Measurements from ENCODE around the gene AGO4.
"Not testable (repeated sequence)": the region's sequence is repeated elsewhere in the genome, so short reads cannot be mapped to it uniquely, and the experiment has no call there.

AGO4 gene

GRCh38 chr1:35812754-35813153 lies 4.9 kb downstream of the AGO4 start:
- DNase-seq = not testable (repeated sequence)

- DNase-seq = no peak
Measured at GRCh38 chr1:35825255-35825654, 17.4 kb downstream of the AGO4 start.

- DNase-seq = no peak
Measured at GRCh38 chr1:35832276-35832905, 24.6 kb downstream of the AGO4 start.

- DNase-seq = no peak
Measured at GRCh38 chr1:35833395-35833794, 25.6 kb downstream of the AGO4 start.

- DNase-seq = no peak
Measured at GRCh38 chr1:35834218-35834617, 26.4 kb downstream of the AGO4 start.

GRCh38 chr1:35835398-35835797 lies 27.6 kb downstream of the AGO4 start:
- peak; percentile 63 for DNase-seq

- no peak for DNase-seq
Measured at GRCh38 chr1:35836734-35837133, 28.9 kb downstream of the AGO4 start.

- DNase-seq = no peak
Measured at GRCh38 chr1:35838693-35839245, 31.0 kb downstream of the AGO4 start.

GRCh38 chr1:35844826-35845225 lies 37.0 kb downstream of the AGO4 start:
- no peak for DNase-seq

GRCh38 chr1:35845766-35846165 lies 38.0 kb downstream of the AGO4 start:
- DNase-seq = no peak

GRCh38 chr1:35847935-35848565 lies 40.2 kb downstream of the AGO4 start:
- no peak for DNase-seq

- DNase-seq = no peak
Measured at GRCh38 chr1:35850051-35850450, 42.2 kb downstream of the AGO4 start.

- DNase-seq = no peak
Measured at GRCh38 chr1:35850716-35851115, 42.9 kb downstream of the AGO4 start.

- no peak for DNase-seq
Measured at GRCh38 chr1:35851132-35851869, 43.5 kb downstream of the AGO4 start.

GRCh38 chr1:35852241-35852640 lies 44.4 kb downstream of the AGO4 start:
- DNase-seq = no peak

GRCh38 chr1:35854989-35855700 lies 47.3 kb downstream of the AGO4 start:
- DNase-seq = no peak

GRCh38 chr1:35856964-35857363 lies 49.1 kb downstream of the AGO4 start:
- no peak for DNase-seq

GRCh38 chr1:35857830-35858229 lies 50.0 kb downstream of the AGO4 start:
- DNase-seq = no peak

- no peak for DNase-seq
Measured at GRCh38 chr1:35860696-35861095, 52.9 kb downstream of the AGO4 start.

- DNase-seq = no peak
Measured at GRCh38 chr1:35863136-35863535, 55.3 kb downstream of the AGO4 start.

GRCh38 chr1:35863881-35864625 lies 56.2 kb downstream of the AGO4 start:
- DNase-seq = no peak

GRCh38 chr1:35864813-35865212 lies 57.0 kb downstream of the AGO4 start:
- DNase-seq = no peak

- no peak for DNase-seq
Measured at GRCh38 chr1:35866991-35867390, 59.2 kb downstream of the AGO4 start.
